Right atrium auricular region (tissue), 2 donors: ENCODE results near the gene RANBP3. TPM values are rescaled to one million over a fixed set of nuclear protein-coding genes. Genes with fewer than 3 reads are reported as not detected.

Source experiments
- DNase-seq: peaks from one replicate; pipeline ENCODE4 v3.0.0-alpha.2; 2019; ENCODE audit warnings: low spot score
- H3K27ac ChIP-seq, 2 donors: fragments of 200-600 bp; sonication (generic); 1 replicate in 1 of 2; 2 replicates in 1 of 2; pipeline ENCODE4 v1.5.1; 2016 to 2019
- H3K27me3 ChIP-seq, 2 donors: fragments of 200-600 bp; sonication (generic); one replicate each; pipeline versions ENCODE4 v1.5.1 to v1.6.0; 2017 to 2019
- H3K36me3 ChIP-seq: fragments of 200-600 bp; sonication (generic); one replicate; pipeline ENCODE4 v1.5.1; 2016
- H3K4me1 ChIP-seq, 2 donors: fragments of 200-600 bp; sonication (generic); one replicate each; pipeline versions ENCODE4 v1.5.1 to v1.6.0; 2017 to 2019
- H3K4me3 ChIP-seq, 2 donors: fragments of 200-600 bp; sonication (generic); 1 replicate in 1 of 2; 2 replicates in 1 of 2; pipeline ENCODE4 v1.5.1; 2017 to 2019; ENCODE audit warnings: mild to moderate bottlenecking in 1 of 2, moderate library complexity in 1 of 2
- H3K9me3 ChIP-seq, 2 donors: fragments of 200-600 bp; sonication (generic); one replicate each; pipeline ENCODE4 v1.5.1; 2019
- total RNA-seq, 2 donors: library from RNA; depleted of rRNA; stranded (reverse); fragments of >200 nt; gene quantifications; one replicate each; pipeline ENCODE4 v1.1.0, GENCODE V29; 2016
- TF ChIP-seq, protein P1 (sequence below), 2 donors: fragments of 200-600 bp; sonication (generic); IDR thresholded peaks; one replicate each; pipeline ENCODE4 v1.5.1; 2019; ENCODE audit warnings: antibody characterized with exemption in 2 of 2

Gene RANBP3
- total RNA-seq, 2 donors from 2014 or later: 53.6 to 54.7 TPM

DNA sequence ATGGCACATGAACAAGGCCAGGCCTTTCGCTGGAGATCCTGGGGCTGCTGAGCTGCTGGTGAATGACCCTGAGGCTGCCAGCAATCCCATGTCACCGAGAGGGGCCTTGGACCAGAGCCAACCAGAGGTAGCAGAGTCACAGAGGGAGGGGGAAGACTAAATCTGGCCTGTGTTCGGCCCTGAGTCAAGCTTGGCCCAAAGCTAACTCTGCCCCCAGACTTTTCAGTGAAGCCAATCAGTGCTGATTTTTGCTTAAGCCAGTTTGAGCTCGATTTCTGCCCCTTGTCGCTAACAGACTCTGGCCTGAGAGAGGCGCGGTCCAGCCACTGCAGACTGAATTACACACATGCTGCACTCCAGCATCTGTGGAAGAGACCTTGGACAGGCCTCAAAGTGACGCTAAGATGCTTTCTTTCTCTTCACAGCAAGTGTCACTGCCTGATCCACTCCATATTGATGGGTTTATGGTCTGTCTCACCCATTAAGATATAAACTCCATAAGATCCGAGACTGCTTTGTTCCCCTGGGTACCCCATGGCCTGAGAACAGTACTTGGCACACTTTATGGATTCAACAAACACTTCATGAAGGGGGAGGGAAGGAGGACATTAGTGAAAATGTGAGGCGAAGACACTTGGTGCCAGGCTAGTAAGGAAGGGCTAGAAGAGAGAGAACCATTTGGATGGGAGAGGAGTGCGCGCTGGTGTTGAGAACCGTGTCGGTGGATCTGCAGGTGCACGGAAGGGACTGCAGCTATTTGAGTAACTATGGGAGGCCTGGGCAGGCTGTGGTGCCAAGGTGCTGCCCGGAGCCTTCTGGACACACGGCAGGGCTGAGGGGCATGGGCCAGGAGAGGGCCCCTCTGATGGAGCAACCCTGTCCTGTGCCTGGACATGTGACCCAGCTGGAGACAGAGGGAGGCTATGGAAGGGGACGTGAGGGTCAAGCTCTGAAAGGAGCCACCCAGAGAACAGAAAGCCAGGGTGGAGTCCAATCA, 17.6 kb downstream of the RANBP3 start:
- TF ChIP-seq, protein P1, sequence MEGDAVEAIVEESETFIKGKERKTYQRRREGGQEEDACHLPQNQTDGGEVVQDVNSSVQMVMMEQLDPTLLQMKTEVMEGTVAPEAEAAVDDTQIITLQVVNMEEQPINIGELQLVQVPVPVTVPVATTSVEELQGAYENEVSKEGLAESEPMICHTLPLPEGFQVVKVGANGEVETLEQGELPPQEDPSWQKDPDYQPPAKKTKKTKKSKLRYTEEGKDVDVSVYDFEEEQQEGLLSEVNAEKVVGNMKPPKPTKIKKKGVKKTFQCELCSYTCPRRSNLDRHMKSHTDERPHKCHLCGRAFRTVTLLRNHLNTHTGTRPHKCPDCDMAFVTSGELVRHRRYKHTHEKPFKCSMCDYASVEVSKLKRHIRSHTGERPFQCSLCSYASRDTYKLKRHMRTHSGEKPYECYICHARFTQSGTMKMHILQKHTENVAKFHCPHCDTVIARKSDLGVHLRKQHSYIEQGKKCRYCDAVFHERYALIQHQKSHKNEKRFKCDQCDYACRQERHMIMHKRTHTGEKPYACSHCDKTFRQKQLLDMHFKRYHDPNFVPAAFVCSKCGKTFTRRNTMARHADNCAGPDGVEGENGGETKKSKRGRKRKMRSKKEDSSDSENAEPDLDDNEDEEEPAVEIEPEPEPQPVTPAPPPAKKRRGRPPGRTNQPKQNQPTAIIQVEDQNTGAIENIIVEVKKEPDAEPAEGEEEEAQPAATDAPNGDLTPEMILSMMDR (IDR thresholded peaks at IDR 0.05): no peak

DNA sequence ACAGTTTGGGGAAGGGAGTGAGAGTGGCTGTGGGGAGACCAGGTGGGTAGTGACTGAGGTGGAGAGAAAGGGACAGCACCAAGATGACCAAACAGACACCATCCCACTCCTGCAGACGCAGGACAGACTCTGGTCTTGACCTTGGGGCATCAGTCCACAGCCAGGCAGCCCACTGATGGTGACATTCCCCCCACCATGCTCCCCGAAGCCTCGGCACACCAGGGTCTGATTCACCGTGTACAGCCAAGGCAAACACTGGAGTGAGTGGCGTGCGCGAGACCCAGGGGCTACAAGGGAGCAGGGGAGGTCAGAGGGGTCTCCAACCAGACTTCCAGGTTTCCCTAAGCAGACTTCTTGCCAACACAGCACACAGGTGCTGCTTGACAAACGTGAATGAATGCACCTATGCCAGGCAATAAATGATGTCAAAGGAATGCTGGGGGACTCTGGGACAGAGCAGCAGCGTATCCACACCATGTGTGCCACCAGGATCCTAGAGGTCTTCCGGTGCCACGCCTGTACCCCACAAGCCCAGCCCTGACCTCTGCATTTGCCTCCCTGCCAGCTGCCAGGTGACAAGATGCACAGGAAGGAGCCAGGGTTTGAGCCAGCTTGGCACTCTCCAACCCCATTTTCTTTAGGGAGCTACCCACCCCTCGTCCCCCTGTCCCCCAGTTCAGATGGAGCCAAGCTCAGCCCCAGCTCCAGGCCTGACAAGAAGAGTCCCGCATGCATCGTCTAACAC, 18.5 kb downstream of the RANBP3 start:
- no peaks in the 10 kb centered on the region for H3K9me3 ChIP-seq
- H3K36me3 ChIP-seq: no peaks in the 10 kb centered on the region
- no peak overlapping the region for H3K4me3 ChIP-seq
- peaks cover 0 to 98% of the 10 kb centered on the region in 2 donors for H3K4me1 ChIP-seq
- H3K27me3 ChIP-seq: no peaks in the 10 kb centered on the region
- DNase-seq: no peak
- TF ChIP-seq, protein P1 (IDR thresholded peaks at IDR 0.05): no peak
- peak overlapping the region; percentile 79 to 86 for H3K27ac ChIP-seq

More for the DNA sequence above, 17.6 kb downstream of the RANBP3 start:
- Histone ChIP-seq H3K27me3 (no peaks in the 10 kb centered on the region), H3K4me3 (no peak overlapping the region), H3K9me3 (no peaks in the 10 kb centered on the region), H3K36me3 (no peaks in the 10 kb centered on the region), H3K4me1 (peaks cover 0 to 98% of the 10 kb centered on the region in 2 donors), H3K27ac (peak overlapping the region; percentile 79 to 86)
- no peak for DNase-seq

DNA sequence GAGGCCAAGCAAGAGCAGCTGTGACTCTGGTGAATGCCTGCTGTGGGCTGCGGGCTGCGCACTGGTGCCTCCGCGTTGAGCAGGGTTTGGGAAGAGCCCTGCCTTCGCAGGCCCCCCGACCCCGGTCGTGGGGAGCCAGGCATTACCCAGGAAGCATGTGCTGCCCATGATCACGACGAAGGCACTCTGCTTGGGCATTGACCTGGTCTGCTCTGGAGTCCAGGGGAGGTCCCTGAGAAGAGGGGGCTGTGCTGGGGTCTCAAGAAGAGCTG, 19.2 kb downstream of the RANBP3 start:
- Histone ChIP-seq H3K36me3 (no peaks in the 10 kb centered on the region), H3K9me3 (no peaks in the 10 kb centered on the region), H3K4me1 (peaks cover 0 to 98% of the 10 kb centered on the region in 2 donors), H3K27me3 (no peaks in the 10 kb centered on the region), H3K4me3 (no peak overlapping the region), H3K27ac (peak overlapping the region; percentile 79 to 86)
- no peak for DNase-seq
- TF ChIP-seq, protein P1 (IDR thresholded peaks at IDR 0.05): no peak

DNA sequence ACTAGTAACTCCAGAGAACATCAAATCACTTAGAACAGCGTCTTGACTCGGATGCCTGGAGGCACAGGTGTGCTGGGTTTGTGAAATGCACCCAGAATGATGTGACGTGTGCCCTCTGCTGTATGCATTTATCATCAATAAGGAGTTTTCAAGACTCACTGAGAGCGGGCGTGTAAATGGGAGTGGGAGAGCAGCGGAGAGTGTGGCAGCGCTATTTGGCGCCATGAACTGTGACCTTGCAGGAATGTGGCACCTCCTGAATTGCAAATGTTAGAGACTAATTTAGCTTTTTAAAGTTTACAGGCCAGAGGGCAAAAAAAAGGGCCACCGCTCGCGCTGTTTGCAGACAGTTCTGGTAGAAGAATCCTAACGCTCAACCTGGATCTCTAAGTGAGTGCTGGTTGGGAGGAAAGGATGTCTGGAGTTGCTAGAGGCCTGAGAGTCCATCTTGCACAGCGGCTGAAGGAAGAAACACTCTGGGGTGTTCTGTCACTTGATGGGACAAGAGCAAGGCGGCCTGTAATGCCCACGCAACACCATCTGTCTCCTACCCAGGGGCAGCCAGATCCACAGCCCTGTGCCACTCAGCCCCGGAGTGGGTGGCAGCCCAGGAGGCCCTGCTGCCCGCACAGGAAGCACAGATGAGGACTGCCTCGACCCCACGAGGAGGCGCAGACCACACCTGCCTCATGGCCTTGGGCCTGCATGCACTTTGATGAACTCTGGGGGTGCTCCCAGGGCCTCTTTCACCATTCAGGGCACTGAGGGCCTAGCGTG, 19.7 kb downstream of the RANBP3 start:
- Histone ChIP-seq H3K27me3 (no peaks in the 10 kb centered on the region), H3K9me3 (no peaks in the 10 kb centered on the region), H3K4me3 (no peak overlapping the region), H3K36me3 (no peaks in the 10 kb centered on the region), H3K4me1 (peaks cover 0 to 100% of the 10 kb centered on the region in 2 donors), H3K27ac (peak overlapping the region; percentile 79 to 86)
- DNase-seq: no peak
- TF ChIP-seq, protein P1 (IDR thresholded peaks at IDR 0.05): no peak

DNA sequence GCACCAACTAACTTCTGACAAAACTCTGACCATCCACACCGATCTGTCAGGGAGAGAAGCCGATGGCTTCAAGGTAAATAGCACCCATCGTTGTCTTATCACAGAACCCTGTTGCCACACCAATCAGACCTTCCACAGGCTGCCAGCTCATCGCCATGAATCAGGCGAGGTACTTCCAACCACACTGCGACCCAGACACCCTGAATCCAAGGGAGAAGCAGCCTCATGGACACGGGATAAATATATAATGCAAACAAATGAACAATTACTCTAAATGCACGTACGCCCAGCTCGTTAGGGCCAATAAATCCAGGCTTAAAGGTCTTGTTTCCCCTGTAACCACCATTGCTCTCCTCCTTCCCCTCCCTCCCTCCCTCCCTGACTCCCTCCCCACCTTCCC, 20.8 kb downstream of the RANBP3 start:
- TF ChIP-seq, protein P1 (IDR thresholded peaks at IDR 0.05): no peak
- DNase-seq: no peak
- no peaks in the 10 kb centered on the region for H3K36me3 ChIP-seq
- no peaks in the 10 kb centered on the region for H3K27me3 ChIP-seq
- no peak overlapping the region for H3K4me3 ChIP-seq
- peak overlapping the region; percentile 79 to 86 for H3K27ac ChIP-seq
- peaks cover 0 to 100% of the 10 kb centered on the region in 2 donors for H3K4me1 ChIP-seq
- no peaks in the 10 kb centered on the region for H3K9me3 ChIP-seq
